ENCODE data around the gene ATP5PB.

Gene ATP5PB

DNA sequence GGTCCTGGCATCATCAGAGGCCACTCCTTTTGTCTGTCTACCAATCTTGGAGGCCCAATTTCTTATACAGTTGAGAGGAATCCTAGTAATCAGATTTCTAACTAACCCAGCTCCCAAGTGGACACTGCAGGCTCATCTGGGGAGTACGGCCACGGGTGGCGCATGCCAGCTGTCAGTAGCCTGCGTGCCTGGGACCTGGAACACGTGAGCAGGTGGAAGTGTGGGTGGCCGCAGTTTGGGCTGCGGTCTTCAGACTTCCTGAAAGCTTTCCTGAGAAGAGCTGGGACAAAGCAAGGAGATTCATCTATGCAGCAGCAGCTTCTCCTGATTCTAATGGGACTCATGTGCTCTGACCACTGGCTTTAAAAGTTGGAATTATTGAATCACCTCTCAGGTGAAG is 41.8 kb downstream of the ATP5PB start:
- TF ChIP-seq ZFP3 (CRISPR knock-in tag; IDR thresholded peaks at IDR 0.05) (no peak), ZNF8 (CRISPR knock-in tag; IDR thresholded peaks at IDR 0.05) (no peak), TOX (CRISPR knock-in tag; IDR thresholded peaks at IDR 0.05; ENCODE audit: borderline replicate concordance) (no peak), ISL1 (CRISPR knock-in tag; IDR thresholded peaks at IDR 0.05) (no peak), TCF4 (CRISPR knock-in tag; IDR thresholded peaks at IDR 0.05; ENCODE audit: borderline replicate concordance) (no peak), RARB (CRISPR knock-in tag; IDR thresholded peaks at IDR 0.05) (no peak), ZNF70 (CRISPR knock-in tag; IDR thresholded peaks at IDR 0.05) (no peak), ZC3H10 (CRISPR knock-in tag; IDR thresholded peaks at IDR 0.05) (no peak), ESRRG (CRISPR knock-in tag; IDR thresholded peaks at IDR 0.05) (no peak), SNAI2 (CRISPR knock-in tag; IDR thresholded peaks at IDR 0.05) (no peak), OSR1 (CRISPR knock-in tag; IDR thresholded peaks at IDR 0.05) (no peak), ZNF565 (CRISPR knock-in tag; conservative IDR thresholded peaks at IDR 0.05; ENCODE audit: low read depth) (no peak), GLIS3 (CRISPR knock-in tag; IDR thresholded peaks at IDR 0.05) (no peak), ZFP30 (CRISPR knock-in tag; IDR thresholded peaks at IDR 0.05) (no peak), CSDC2 (CRISPR knock-in tag; IDR thresholded peaks at IDR 0.05) (no peak), ARNTL (CRISPR knock-in tag; IDR thresholded peaks at IDR 0.05; ENCODE audit: borderline replicate concordance, low read depth) (no peak), PPARA (CRISPR knock-in tag; IDR thresholded peaks at IDR 0.05; ENCODE audit: borderline replicate concordance) (no peak)
- TF ChIP-seq, protein P1, sequence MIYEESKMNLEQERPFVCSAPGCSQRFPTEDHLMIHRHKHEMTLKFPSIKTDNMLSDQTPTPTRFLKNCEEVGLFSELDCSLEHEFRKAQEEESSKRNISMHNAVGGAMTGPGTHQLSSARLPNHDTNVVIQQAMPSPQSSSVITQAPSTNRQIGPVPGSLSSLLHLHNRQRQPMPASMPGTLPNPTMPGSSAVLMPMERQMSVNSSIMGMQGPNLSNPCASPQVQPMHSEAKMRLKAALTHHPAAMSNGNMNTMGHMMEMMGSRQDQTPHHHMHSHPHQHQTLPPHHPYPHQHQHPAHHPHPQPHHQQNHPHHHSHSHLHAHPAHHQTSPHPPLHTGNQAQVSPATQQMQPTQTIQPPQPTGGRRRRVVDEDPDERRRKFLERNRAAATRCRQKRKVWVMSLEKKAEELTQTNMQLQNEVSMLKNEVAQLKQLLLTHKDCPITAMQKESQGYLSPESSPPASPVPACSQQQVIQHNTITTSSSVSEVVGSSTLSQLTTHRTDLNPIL (CRISPR knock-in tag; IDR thresholded peaks at IDR 0.05; ENCODE audit: low read depth), result no peak
- TF ChIP-seq, protein P2, sequence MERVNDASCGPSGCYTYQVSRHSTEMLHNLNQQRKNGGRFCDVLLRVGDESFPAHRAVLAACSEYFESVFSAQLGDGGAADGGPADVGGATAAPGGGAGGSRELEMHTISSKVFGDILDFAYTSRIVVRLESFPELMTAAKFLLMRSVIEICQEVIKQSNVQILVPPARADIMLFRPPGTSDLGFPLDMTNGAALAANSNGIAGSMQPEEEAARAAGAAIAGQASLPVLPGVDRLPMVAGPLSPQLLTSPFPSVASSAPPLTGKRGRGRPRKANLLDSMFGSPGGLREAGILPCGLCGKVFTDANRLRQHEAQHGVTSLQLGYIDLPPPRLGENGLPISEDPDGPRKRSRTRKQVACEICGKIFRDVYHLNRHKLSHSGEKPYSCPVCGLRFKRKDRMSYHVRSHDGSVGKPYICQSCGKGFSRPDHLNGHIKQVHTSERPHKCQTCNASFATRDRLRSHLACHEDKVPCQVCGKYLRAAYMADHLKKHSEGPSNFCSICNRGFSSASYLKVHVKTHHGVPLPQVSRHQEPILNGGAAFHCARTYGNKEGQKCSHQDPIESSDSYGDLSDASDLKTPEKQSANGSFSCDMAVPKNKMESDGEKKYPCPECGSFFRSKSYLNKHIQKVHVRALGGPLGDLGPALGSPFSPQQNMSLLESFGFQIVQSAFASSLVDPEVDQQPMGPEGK (CRISPR knock-in tag; IDR thresholded peaks at IDR 0.05; ENCODE audit: borderline replicate concordance), result no peak
- TF ChIP-seq, protein P3, sequence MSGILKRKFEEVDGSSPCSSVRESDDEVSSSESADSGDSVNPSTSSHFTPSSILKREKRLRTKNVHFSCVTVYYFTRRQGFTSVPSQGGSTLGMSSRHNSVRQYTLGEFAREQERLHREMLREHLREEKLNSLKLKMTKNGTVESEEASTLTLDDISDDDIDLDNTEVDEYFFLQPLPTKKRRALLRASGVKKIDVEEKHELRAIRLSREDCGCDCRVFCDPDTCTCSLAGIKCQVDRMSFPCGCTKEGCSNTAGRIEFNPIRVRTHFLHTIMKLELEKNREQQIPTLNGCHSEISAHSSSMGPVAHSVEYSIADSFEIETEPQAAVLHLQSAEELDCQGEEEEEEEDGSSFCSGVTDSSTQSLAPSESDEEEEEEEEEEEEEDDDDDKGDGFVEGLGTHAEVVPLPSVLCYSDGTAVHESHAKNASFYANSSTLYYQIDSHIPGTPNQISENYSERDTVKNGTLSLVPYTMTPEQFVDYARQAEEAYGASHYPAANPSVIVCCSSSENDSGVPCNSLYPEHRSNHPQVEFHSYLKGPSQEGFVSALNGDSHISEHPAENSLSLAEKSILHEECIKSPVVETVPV (CRISPR knock-in tag; IDR thresholded peaks at IDR 0.05), result no peak
- ATAC-seq, result no peak

DNA sequence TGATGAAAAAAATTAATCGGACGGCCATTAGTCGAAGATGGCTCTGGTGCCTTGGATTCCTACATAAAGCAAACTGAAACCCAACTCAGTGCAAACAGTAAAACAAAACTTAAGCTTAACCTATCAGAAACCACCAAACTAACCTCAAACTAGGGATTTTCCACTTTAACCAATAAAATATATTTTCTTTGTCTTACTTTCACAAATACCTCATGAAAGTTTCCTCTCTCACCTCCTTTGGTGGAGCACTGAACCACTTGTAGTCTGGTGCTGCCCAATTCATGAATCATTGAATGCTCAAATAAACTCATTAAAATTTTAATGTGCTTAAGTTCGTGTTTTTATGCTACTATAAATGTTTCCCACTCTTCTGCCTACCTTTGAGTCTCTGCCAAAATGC is 47.1 kb downstream of the ATP5PB start:
- ATAC-seq, result no peak
- TF ChIP-seq RARB (CRISPR knock-in tag; IDR thresholded peaks at IDR 0.05), result no peak
- TF ChIP-seq, protein P4, sequence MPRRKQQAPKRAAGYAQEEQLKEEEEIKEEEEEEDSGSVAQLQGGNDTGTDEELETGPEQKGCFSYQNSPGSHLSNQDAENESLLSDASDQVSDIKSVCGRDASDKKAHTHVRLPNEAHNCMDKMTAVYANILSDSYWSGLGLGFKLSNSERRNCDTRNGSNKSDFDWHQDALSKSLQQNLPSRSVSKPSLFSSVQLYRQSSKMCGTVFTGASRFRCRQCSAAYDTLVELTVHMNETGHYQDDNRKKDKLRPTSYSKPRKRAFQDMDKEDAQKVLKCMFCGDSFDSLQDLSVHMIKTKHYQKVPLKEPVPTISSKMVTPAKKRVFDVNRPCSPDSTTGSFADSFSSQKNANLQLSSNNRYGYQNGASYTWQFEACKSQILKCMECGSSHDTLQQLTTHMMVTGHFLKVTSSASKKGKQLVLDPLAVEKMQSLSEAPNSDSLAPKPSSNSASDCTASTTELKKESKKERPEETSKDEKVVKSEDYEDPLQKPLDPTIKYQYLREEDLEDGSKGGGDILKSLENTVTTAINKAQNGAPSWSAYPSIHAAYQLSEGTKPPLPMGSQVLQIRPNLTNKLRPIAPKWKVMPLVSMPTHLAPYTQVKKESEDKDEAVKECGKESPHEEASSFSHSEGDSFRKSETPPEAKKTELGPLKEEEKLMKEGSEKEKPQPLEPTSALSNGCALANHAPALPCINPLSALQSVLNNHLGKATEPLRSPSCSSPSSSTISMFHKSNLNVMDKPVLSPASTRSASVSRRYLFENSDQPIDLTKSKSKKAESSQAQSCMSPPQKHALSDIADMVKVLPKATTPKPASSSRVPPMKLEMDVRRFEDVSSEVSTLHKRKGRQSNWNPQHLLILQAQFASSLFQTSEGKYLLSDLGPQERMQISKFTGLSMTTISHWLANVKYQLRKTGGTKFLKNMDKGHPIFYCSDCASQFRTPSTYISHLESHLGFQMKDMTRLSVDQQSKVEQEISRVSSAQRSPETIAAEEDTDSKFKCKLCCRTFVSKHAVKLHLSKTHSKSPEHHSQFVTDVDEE (CRISPR knock-in tag; IDR thresholded peaks at IDR 0.05), result no peak
- no peak for TF ChIP-seq GLIS3 (CRISPR knock-in tag; IDR thresholded peaks at IDR 0.05)
- no peak for TF ChIP-seq ZC3H10 (CRISPR knock-in tag; IDR thresholded peaks at IDR 0.05)
- no peak for TF ChIP-seq SNAI2 (CRISPR knock-in tag; IDR thresholded peaks at IDR 0.05)
- TF ChIP-seq ZNF70 (CRISPR knock-in tag; IDR thresholded peaks at IDR 0.05), result no peak

DNA sequence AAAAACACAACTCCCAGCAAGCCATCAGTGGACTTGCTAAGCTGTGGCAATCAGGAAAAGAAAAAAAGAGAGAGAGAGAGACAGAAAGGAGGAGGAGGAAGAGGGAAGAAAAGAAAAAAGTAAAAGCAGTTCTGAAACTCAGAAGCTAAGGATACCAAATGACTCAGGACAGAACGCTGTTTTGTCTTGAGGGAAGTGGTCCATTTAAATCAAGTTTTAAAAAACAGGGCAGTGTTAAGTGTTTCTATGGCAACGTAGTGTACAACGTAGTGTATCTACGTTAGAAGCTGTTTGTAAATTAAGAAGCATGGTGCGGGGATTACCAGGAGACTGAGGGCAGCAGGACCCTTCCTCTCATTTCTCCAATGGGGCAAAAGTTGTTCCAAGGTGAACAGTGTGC is 48.3 kb downstream of the ATP5PB start:
- ATAC-seq, result no peak
- TF ChIP-seq ARNTL (CRISPR knock-in tag; IDR thresholded peaks at IDR 0.05; ENCODE audit: borderline replicate concordance, low read depth), result no peak

DNA sequence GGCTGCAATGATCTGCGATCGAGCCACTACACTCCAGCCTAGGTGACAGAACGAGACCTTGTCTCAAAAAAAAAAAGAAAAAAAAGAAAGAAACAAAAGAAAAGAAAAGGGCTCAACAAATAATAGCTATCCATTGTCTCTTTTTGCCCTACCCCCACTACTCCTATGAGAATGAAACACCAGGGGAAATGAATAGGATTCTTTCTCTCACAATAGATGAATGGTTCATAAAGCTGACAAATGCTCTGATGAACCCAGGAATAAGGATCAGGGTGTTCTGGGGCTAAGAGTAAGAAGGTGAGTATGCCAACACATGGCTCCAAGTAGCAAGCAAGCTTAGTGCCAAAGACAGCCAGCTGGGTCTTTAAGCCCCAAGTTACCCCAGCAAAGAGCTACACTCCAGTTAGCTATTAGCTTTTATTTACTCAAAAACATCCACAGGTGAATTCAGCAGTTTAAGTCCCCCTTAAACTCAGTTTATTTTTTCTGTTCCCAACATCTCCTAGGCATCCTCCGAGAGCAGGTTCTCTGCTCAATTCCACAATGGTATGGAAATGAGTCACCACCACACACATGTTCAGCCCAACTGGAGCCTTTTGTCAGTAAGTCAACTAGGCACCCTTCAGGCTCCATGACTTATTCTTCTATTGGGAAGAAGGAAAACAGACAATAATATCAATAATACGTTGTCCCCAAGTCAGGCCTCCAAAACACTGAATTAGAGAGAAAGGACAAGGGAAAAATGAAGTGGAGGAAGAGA is 49.9 kb downstream of the ATP5PB start:
- ATAC-seq, result no peak
- no peak for TF ChIP-seq SNAI2 (CRISPR knock-in tag; IDR thresholded peaks at IDR 0.05)
- no peak for TF ChIP-seq PPARA (CRISPR knock-in tag; IDR thresholded peaks at IDR 0.05; ENCODE audit: borderline replicate concordance)
- no peak for TF ChIP-seq ZNF565 (CRISPR knock-in tag; conservative IDR thresholded peaks at IDR 0.05; ENCODE audit: low read depth)
- no peak for TF ChIP-seq TCF4 (CRISPR knock-in tag; IDR thresholded peaks at IDR 0.05; ENCODE audit: borderline replicate concordance)
- no peak for TF ChIP-seq CSDC2 (CRISPR knock-in tag; IDR thresholded peaks at IDR 0.05)
- TF ChIP-seq ARNTL (CRISPR knock-in tag; IDR thresholded peaks at IDR 0.05; ENCODE audit: borderline replicate concordance, low read depth), result no peak
- no peak for TF ChIP-seq ZFP3 (CRISPR knock-in tag; IDR thresholded peaks at IDR 0.05)
- no peak for TF ChIP-seq TOX (CRISPR knock-in tag; IDR thresholded peaks at IDR 0.05; ENCODE audit: borderline replicate concordance)
- no peak for TF ChIP-seq BACH2 (CRISPR knock-in tag; IDR thresholded peaks at IDR 0.05; ENCODE audit: borderline replicate concordance)
- no peak for TF ChIP-seq ZC3H10 (CRISPR knock-in tag; IDR thresholded peaks at IDR 0.05)
- no peak for TF ChIP-seq ZFP30 (CRISPR knock-in tag; IDR thresholded peaks at IDR 0.05)
- TF ChIP-seq, protein P5, sequence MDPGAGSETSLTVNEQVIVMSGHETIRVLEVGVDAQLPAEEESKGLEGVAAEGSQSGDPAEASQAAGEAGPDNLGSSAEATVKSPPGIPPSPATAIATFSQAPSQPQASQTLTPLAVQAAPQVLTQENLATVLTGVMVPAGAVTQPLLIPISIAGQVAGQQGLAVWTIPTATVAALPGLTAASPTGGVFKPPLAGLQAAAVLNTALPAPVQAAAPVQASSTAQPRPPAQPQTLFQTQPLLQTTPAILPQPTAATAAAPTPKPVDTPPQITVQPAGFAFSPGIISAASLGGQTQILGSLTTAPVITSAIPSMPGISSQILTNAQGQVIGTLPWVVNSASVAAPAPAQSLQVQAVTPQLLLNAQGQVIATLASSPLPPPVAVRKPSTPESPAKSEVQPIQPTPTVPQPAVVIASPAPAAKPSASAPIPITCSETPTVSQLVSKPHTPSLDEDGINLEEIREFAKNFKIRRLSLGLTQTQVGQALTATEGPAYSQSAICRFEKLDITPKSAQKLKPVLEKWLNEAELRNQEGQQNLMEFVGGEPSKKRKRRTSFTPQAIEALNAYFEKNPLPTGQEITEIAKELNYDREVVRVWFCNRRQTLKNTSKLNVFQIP (CRISPR knock-in tag; IDR thresholded peaks at IDR 0.05; ENCODE audit: borderline replicate concordance, low read depth), result no peak
- TF ChIP-seq, protein P4 (CRISPR knock-in tag; IDR thresholded peaks at IDR 0.05), result no peak
